AG09319 (cell line): ENCODE results near the gene ACBD4.

ENCODE experiments used
- DNase-seq: peaks from one replicate; pipeline ENCODE4 v3.0.0-alpha.2; 2010; ENCODE audit warnings: low read depth; ENCODE audit errors: extremely low read depth
- TF ChIP-seq, protein P1 (sequence below): IDR thresholded peaks from 2 replicates; pipeline ENCODE4 v1.5.1; 2011; ENCODE audit warnings: low read depth, mild to moderate bottlenecking, inconsistent platforms, low read length, moderate library complexity

Gene ACBD4

DNA sequence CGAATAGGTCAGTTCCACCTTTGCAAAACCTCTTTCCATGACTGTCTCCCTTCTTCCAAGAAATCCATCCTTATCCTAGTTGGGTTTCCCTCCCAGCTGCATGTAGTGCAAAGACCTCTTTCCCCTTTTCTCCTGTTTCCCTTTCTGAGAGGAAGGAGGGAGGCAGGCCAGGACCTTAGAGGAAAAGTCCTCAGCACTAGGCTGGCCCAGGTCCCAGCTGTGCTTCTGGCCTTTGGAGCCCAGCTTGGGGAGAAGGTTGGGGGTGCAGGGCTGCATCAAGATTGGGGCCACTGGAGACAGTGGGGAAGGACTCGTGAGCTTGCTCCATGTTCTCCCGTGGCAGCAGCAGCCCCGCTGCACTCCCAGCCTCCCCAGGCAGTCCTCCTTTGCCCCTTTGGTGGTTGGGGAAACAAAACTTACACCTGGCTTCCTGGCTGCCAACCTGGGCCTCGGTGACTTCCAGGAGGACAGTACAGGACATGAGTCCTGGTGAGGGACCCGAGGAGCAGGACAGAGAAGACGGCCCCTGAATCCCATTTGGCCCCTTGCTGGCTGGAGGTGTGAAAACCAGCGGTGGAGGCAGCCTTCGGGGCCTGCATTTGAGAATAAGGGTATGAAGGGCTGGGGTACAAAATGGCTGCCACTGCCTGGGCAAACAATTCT, 26.7 kb downstream of the ACBD4 start:
- no peak for DNase-seq
- TF ChIP-seq, protein P1, sequence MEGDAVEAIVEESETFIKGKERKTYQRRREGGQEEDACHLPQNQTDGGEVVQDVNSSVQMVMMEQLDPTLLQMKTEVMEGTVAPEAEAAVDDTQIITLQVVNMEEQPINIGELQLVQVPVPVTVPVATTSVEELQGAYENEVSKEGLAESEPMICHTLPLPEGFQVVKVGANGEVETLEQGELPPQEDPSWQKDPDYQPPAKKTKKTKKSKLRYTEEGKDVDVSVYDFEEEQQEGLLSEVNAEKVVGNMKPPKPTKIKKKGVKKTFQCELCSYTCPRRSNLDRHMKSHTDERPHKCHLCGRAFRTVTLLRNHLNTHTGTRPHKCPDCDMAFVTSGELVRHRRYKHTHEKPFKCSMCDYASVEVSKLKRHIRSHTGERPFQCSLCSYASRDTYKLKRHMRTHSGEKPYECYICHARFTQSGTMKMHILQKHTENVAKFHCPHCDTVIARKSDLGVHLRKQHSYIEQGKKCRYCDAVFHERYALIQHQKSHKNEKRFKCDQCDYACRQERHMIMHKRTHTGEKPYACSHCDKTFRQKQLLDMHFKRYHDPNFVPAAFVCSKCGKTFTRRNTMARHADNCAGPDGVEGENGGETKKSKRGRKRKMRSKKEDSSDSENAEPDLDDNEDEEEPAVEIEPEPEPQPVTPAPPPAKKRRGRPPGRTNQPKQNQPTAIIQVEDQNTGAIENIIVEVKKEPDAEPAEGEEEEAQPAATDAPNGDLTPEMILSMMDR: no peak

DNA sequence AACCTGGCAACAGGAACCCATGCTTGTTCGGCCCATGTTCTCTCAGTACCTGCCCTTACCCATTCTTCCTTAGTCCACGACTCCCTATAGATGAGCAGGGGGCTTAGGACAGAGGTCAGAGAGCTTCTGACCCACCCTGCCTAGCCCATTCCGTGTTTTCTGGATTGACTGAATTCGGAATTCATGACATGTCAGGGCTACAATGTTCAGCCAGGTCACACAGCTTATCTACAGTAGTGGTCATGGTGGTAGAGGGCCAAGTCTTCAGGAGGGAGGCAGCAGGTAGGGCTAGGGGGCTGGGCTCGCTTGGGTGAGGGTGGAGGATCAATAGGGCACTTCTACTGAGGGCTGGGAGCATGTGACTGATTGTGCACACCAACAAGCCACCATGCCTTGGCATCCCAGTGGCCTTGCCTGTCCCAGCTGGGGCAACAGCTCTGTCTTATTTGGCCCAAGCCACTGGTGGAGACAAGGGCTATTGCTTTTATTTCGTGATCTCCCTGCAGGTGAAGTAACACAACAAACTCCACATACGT, 29.3 kb downstream of the ACBD4 start:
- TF ChIP-seq, protein P1: no peak
- no peak for DNase-seq

DNA sequence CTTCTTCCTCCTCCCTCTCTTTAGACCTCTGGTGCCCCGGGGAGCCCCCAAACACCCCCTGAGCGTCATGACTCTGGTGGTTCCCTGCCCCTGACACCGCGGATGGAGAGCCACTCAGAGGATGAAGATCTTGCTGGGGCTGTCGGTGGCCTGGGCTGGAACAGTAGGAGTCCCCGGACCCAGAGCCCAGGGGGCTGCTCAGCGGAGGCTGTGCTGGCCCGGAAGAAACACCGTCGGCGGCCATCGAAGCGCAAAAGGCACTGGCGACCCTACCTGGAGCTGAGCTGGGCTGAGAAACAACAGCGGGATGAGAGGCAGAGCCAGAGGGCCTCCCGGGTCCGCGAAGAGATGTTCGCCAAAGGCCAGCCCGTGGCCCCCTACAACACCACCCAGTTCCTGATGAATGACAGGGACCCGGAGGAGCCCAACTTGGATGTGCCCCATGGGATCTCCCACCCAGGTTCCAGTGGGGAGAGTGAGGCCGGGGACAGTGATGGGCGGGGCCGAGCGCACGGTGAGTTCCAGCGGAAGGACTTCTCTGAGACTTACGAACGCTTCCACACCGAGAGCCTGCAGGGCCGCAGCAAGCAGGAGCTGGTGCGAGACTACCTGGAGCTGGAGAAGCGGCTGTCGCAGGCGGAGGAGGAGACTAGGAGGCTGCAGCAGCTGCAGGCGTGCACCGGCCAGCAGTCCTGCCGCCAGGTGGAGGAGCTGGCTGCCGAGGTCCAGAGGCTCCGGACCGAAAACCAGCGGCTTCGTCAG, 33.7 kb downstream of the ACBD4 start:
- TF ChIP-seq, protein P1: no peak
- no peak for DNase-seq

DNA sequence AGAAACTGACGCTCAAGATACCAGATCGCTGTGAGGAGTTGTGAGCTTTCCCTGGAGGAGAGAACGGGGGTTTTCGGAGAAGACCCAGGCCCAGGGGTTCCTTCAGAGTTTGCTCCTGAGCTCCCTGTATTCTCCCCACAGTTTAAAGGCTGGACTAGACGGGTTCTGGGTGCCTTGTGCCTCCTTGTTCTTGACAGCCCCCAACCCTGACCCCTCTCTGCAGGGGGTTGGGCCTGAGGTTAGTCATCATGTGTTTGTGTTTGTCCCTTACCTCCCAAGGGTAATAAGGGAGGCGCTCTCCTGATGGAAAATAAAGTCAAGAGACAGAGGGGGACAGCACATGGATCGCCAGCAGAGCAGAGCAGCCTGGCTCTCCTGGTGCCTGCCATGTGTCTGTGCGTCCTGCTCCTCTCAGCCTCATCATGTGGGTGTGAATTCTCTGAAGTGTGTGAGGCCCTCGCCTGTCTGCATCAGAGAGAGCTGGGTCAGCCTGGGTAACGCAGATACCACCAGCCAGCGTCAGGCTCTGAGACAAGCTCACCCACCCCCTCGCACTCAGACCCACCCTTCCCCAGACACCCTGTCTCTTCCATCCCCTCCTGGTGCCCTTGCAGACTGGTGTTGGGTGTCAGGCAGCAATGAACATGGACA, 34.9 kb downstream of the ACBD4 start:
- no peak for DNase-seq
- TF ChIP-seq, protein P1: no peak

DNA sequence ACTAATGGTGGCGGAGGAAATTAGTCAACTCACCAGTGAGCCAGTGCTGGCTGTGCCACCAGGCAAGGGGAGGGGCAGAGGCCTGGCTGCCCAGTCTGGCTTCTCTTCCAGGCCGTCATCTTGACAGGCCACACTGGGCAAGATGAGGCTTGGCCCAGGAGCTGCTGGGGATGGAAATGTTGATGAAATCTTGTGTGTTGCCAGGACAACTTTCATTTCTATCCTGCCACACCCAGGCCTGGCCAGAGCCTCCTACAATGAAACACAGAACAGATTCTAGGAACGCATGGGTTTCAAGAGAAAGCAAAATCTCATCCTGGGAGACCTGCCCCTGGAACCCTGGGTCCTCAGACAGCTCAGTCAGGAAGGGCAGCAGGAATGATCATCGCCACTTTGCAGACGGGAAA, 35.4 kb downstream of the ACBD4 start:
- peak; percentile 78 for DNase-seq
- TF ChIP-seq, protein P1: no peak

DNA sequence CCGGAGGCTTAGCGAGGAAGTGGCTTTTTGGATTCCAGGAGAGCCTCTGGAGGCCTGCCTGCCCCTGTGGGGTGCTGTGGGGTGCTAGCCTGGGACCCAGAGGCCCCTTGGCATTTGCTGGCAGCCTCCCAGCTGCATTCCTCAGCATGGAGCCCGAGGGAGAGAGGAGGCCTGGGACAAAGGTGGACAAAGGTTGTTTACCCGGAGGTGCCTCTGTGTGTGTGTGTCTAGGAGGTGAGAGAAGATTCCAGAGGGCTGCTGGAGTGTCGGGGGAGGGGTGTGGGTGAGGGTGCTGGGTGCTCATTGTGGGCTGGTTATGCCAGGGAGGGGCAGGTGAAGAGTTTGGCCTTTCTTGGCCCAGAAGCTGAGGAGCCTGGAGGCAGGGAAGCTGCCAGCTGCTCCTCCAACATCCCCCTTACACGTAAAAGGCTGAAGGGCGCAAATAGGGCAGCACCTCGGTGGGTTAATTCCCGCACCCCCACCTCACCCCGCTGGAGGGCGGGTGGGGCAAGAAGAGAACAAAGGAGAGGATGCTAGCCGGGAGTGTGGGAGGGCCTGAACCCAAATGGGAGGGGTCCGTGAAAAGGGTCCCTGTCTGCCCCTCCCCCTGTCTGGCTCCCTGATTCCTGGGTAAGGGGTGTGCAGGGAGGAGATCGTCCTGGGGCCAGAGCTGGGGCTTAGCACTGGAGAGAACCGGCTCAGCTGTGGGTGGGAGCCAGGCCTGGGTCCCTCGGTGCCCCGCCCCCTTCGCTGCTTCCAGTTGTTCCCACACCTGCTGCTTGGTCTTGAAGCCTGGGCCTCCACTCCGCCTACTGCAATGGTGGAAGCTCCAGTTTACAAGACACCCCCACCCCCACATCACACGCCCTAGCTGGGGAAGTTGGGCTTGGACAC, 36.1 kb downstream of the ACBD4 start:
- TF ChIP-seq, protein P1: no peak
- no peak for DNase-seq
